ENCODE measurements around the gene NTM. TPM values are rescaled to one million over a fixed set of nuclear protein-coding genes. Genes with fewer than 3 reads are reported as not detected.

The NTM gene
- total RNA-seq, 2 donors from 2014 or later: not detected

- H3K4me1 ChIP-seq (ENCODE audit: control insufficient read depth in 1 of 2, low read depth in 2 of 2): no peaks in the 10 kb centered on the region
- no peak for DNase-seq (ENCODE audit: low spot score)
- TF ChIP-seq CTCF (IDR thresholded peaks at IDR 0.05): no peak
- no peak overlapping the region for H3K4me3 ChIP-seq
- ATAC-seq (ENCODE audit: insufficient number of reproducible peaks, low FRiP score, low read depth): no peak
- no peaks in the 10 kb centered on the region for H3K27me3 ChIP-seq (replicated peaks; ENCODE audit: insufficient read depth)
- H3K9me3 ChIP-seq: no peaks in the 10 kb centered on the region
- no peak overlapping the region for H3K27ac ChIP-seq
- H3K36me3 ChIP-seq: no peaks in the 10 kb centered on the region
Observed at GRCh38 chr11:131918663-131919062, 548.2 kb downstream of the NTM start.

GRCh38 chr11:131922220-131922619 is 551.8 kb downstream of the NTM start:
- Histone ChIP-seq H3K9me3 (no peaks in the 10 kb centered on the region), H3K4me1 (ENCODE audit: control insufficient read depth in 1 of 2, low read depth in 2 of 2) (no peaks in the 10 kb centered on the region), H3K27ac (no peak overlapping the region), H3K27me3 (replicated peaks; ENCODE audit: insufficient read depth) (no peaks in the 10 kb centered on the region), H3K36me3 (no peaks in the 10 kb centered on the region), H3K4me3 (no peak overlapping the region)
- no peak for TF ChIP-seq CTCF (IDR thresholded peaks at IDR 0.05)
- ATAC-seq (ENCODE audit: insufficient number of reproducible peaks, low FRiP score, low read depth): no peak
- DNase-seq (ENCODE audit: low spot score): no peak

GRCh38 chr11:131923309-131923708 is 552.9 kb downstream of the NTM start:
- DNase-seq (ENCODE audit: low spot score): no peak
- H3K36me3 ChIP-seq: no peaks in the 10 kb centered on the region
- H3K27ac ChIP-seq: no peak overlapping the region
- no peak overlapping the region for H3K4me3 ChIP-seq
- H3K27me3 ChIP-seq (replicated peaks; ENCODE audit: insufficient read depth): no peaks in the 10 kb centered on the region
- no peaks in the 10 kb centered on the region for H3K9me3 ChIP-seq
- no peak for ATAC-seq (ENCODE audit: insufficient number of reproducible peaks, low FRiP score, low read depth)
- H3K4me1 ChIP-seq (ENCODE audit: control insufficient read depth in 1 of 2, low read depth in 2 of 2): no peaks in the 10 kb centered on the region
- no peak for TF ChIP-seq CTCF (IDR thresholded peaks at IDR 0.05)

GRCh38 chr11:131924001-131924400 is 553.6 kb downstream of the NTM start:
- Histone ChIP-seq H3K4me1 (ENCODE audit: control insufficient read depth in 1 of 2, low read depth in 2 of 2) (no peaks in the 10 kb centered on the region), H3K9me3 (no peaks in the 10 kb centered on the region), H3K4me3 (no peak overlapping the region), H3K36me3 (no peaks in the 10 kb centered on the region), H3K27ac (no peak overlapping the region), H3K27me3 (replicated peaks; ENCODE audit: insufficient read depth) (no peaks in the 10 kb centered on the region)
- ATAC-seq (ENCODE audit: insufficient number of reproducible peaks, low FRiP score, low read depth) (no peak), DNase-seq (ENCODE audit: low spot score) (no peak)
- TF ChIP-seq CTCF (IDR thresholded peaks at IDR 0.05): no peak

- no peaks in the 10 kb centered on the region for H3K36me3 ChIP-seq
- H3K9me3 ChIP-seq: no peaks in the 10 kb centered on the region
- no peak for TF ChIP-seq CTCF (IDR thresholded peaks at IDR 0.05)
- ATAC-seq (ENCODE audit: insufficient number of reproducible peaks, low FRiP score, low read depth) (no peak), DNase-seq (ENCODE audit: low spot score) (no peak)
- H3K4me1 ChIP-seq (ENCODE audit: control insufficient read depth in 1 of 2, low read depth in 2 of 2): no peaks in the 10 kb centered on the region
- no peak overlapping the region for H3K4me3 ChIP-seq
- no peaks in the 10 kb centered on the region for H3K27me3 ChIP-seq (replicated peaks; ENCODE audit: insufficient read depth)
- H3K27ac ChIP-seq: no peak overlapping the region
Observed at GRCh38 chr11:131924457-131925201, 554.2 kb downstream of the NTM start.
